Mesenchymal stem cell (in vitro differentiated cells and primary cell): ENCODE measurements around the gene TATDN3. TPM values are rescaled to one million over a fixed set of nuclear protein-coding genes. Genes with fewer than 3 reads are reported as not detected.

Source experiments
- DNase-seq: peaks from one replicate; pipeline ENCODE4 v3.0.0-alpha.2; 2013
- H2AFZ ChIP-seq: one replicate; pipeline ENCODE4 v1.6.1; 2013; ENCODE audit warnings: low read depth, mild to moderate bottlenecking, control low read depth, inconsistent platforms, low read length, moderate library complexity
- H2AK5ac ChIP-seq: 2 replicates; pipeline ENCODE4 v1.6.1; 2013; ENCODE audit warnings: low read length, moderate library complexity, mild to moderate bottlenecking, inconsistent platforms; ENCODE audit not compliant: severe bottlenecking
- H2BK120ac ChIP-seq: one replicate; pipeline ENCODE4 v1.6.1; 2013; ENCODE audit warnings: low read depth, mild to moderate bottlenecking, inconsistent platforms, low read length, moderate library complexity
- H2BK12ac ChIP-seq, 2 experiments: one replicate each; pipeline ENCODE4 v1.6.1; 2013; ENCODE audit warnings: inconsistent platforms in 2 of 2, low read length in 2 of 2, mild to moderate bottlenecking in 2 of 2, moderate library complexity in 2 of 2, control low read depth in 1 of 2
- H2BK15ac ChIP-seq: one replicate; pipeline ENCODE4 v1.6.1; 2013; ENCODE audit warnings: mild to moderate bottlenecking, low read depth, inconsistent platforms; ENCODE audit not compliant: poor library complexity, severe bottlenecking
- H2BK5ac ChIP-seq: 2 replicates; pipeline ENCODE4 v1.6.1; 2013; ENCODE audit warnings: low read depth, mild to moderate bottlenecking, low read length, control low read depth, inconsistent platforms; ENCODE audit not compliant: poor library complexity, severe bottlenecking
- H3K14ac ChIP-seq, 2 experiments: one replicate each; pipeline ENCODE4 v1.6.1; 2013; ENCODE audit warnings: inconsistent platforms in 2 of 2, low read length in 2 of 2, control low read depth in 1 of 2, mild to moderate bottlenecking in 1 of 2, moderate library complexity in 1 of 2
- H3K18ac ChIP-seq, 2 experiments: one replicate each; pipeline ENCODE4 v1.6.1; 2013; ENCODE audit warnings: inconsistent platforms in 2 of 2, low read length in 2 of 2, control low read depth in 1 of 2, low read depth in 1 of 2, mild to moderate bottlenecking in 1 of 2
- H3K23ac ChIP-seq, 2 experiments: one replicate each; pipeline ENCODE4 v1.6.1; 2013; ENCODE audit warnings: inconsistent platforms in 2 of 2, low read length in 2 of 2, mild to moderate bottlenecking in 2 of 2, moderate library complexity in 2 of 2, control low read depth in 1 of 2
- H3K27ac ChIP-seq: 2 replicates; pipeline ENCODE4 v1.5.1; 2013; ENCODE audit warnings: mild to moderate bottlenecking, moderate library complexity, low read length, control low read depth, inconsistent platforms; ENCODE audit not compliant: poor library complexity, severe bottlenecking
- H3K27me3 ChIP-seq, 2 experiments: 2 replicates each; pipeline versions ENCODE4 v1.6.1 to v1.7.0; 2013; ENCODE audit warnings: low read length in 2 of 2, mild to moderate bottlenecking in 2 of 2, moderate library complexity in 2 of 2, control low read depth in 1 of 2, inconsistent platforms in 1 of 2; ENCODE audit not compliant: control insufficient read depth in 1 of 2, insufficient read depth in 1 of 2
- H3K36me3 ChIP-seq, 2 experiments: 2 replicates each; pipeline versions ENCODE4 v1.6.1 to v1.7.0; 2013; ENCODE audit warnings: low read length in 2 of 2, control low read depth in 1 of 2, inconsistent platforms in 1 of 2, low read depth in 1 of 2, mild to moderate bottlenecking in 1 of 2; ENCODE audit not compliant: insufficient read depth in 2 of 2, control insufficient read depth in 1 of 2
- H3K4ac ChIP-seq, 2 experiments: one replicate each; pipeline ENCODE4 v1.6.1; 2013; ENCODE audit warnings: inconsistent platforms in 2 of 2, low read length in 2 of 2, mild to moderate bottlenecking in 2 of 2, moderate library complexity in 2 of 2, control low read depth in 1 of 2, low read depth in 1 of 2
- H3K4me1 ChIP-seq: 2 replicates; pipeline ENCODE4 v1.6.1; 2013; ENCODE audit warnings: low read depth, low read length, control low read depth; ENCODE audit not compliant: control insufficient read depth, insufficient read depth
- H3K4me2 ChIP-seq: 2 replicates; pipeline ENCODE4 v1.6.1; 2013; ENCODE audit warnings: low read length, mild to moderate bottlenecking, inconsistent platforms; ENCODE audit not compliant: poor library complexity, severe bottlenecking
- H3K4me3 ChIP-seq, 2 experiments: 2 replicates each; pipeline versions ENCODE4 v1.5.1 to v1.7.0; 2013; ENCODE audit warnings: low read length in 2 of 2, mild to moderate bottlenecking in 2 of 2, control low read depth in 1 of 2, low read depth in 1 of 2; ENCODE audit not compliant: insufficient read depth in 1 of 2
- H3K79me1 ChIP-seq: replicated peaks from 2 replicates; pipeline ENCODE4 v1.6.1; 2013; ENCODE audit warnings: mild to moderate bottlenecking, control low read depth, low read length, inconsistent platforms; ENCODE audit not compliant: poor library complexity, severe bottlenecking
- H3K9ac ChIP-seq: 2 replicates; pipeline ENCODE4 v1.7.0; 2013; ENCODE audit warnings: mild to moderate bottlenecking, low read length, moderate library complexity
- H3K9me3 ChIP-seq: 2 replicates; pipeline ENCODE4 v1.7.0; 2013; ENCODE audit warnings: mild to moderate bottlenecking, low read length; ENCODE audit not compliant: control insufficient read depth
- H4K8ac ChIP-seq: one replicate; pipeline ENCODE4 v1.6.1; 2013; ENCODE audit warnings: inconsistent platforms, mild to moderate bottlenecking, low read length, moderate library complexity
- H4K91ac ChIP-seq: one replicate; pipeline ENCODE4 v1.6.1; 2013; ENCODE audit warnings: mild to moderate bottlenecking, low read length, inconsistent platforms
- WGBS: methylation state at CpG from one replicate; pipeline ENCODE4 v1.1.7; 2013; ENCODE audit warnings: mixed read lengths; 5-methylcytosine and 5-hydroxymethylcytosine counted together
- polyA plus RNA-seq, 2 experiments: library from polyadenylated mRNA; stranded (reverse); fragments of 200-250 nt; gene quantifications; one replicate each; pipeline ENCODE4 v1.2.3, GENCODE V29; 2013

TATDN3 gene
- polyA plus RNA-seq (2013, experiment 1 of 2), result 8.6 TPM
- polyA plus RNA-seq (2013, experiment 2 of 2), result 8.7 TPM

- peak within 1 kb of the TSS; percentile 80 for H3K27ac ChIP-seq
- no peaks in the 10 kb centered on the region for H3K27me3 ChIP-seq
- DNase-seq, result peak; percentile 95
- H3K18ac ChIP-seq, result peak within 1 kb of the TSS; percentile 72 to 91
- no peak within 1 kb of the TSS for H2BK15ac ChIP-seq
- peak within 1 kb of the TSS; percentile 91 to 100 for H3K4me3 ChIP-seq
- peaks cover 18% of the 10 kb centered on the region for H3K79me1 ChIP-seq
- peak within 1 kb of the TSS; percentile 100 for H3K9ac ChIP-seq
- no peak within 1 kb of the TSS for H3K23ac ChIP-seq
- under 1% methylated on average over 46 of the region's 46 CpGs for WGBS
- peak within 1 kb of the TSS; percentile 20 to 86 for H3K4ac ChIP-seq
- H3K36me3 ChIP-seq, result peaks cover under 1 to 18% of the 10 kb centered on the region in 2 experiments
- H2BK5ac ChIP-seq, result no peak within 1 kb of the TSS
- H2AK5ac ChIP-seq, result no peak within 1 kb of the TSS
- H2AFZ ChIP-seq, result peak within 1 kb of the TSS; percentile 95
- H3K9me3 ChIP-seq, result no peaks in the 10 kb centered on the region
- H2BK120ac ChIP-seq, result no peak within 1 kb of the TSS
- peak within 1 kb of the TSS; percentile 89 for H4K8ac ChIP-seq
- H4K91ac ChIP-seq, result no peak within 1 kb of the TSS
- H3K4me1 ChIP-seq, result peaks cover 2% of the 10 kb centered on the region
- H2BK12ac ChIP-seq, result peak within 1 kb of the TSS in 1 of 2 experiments; percentile 83
- H3K4me2 ChIP-seq, result peak within 1 kb of the TSS; percentile 94
- H3K14ac ChIP-seq, result peak within 1 kb of the TSS in 1 of 2 experiments; percentile 97
These were observed at the start of gene TATDN3, which contains the start of gene NSL1 for GRCh38 chr1:212791676-212792395. TATDN3 (plus strand) TSS chr1:212791894; CDS start chr1:212791922, 28 bp downstream. NSL1 (minus strand) TSS chr1:212791777; CDS start chr1:212791763, 14 bp downstream.

GRCh38 chr1:212743901-212744475 is 47.7 kb upstream of the TATDN3 start:
- Histone ChIP-seq H4K8ac (no peak overlapping the region), H3K27me3 (no peaks in the 10 kb centered on the region), H3K4me1 (no peaks in the 10 kb centered on the region), H3K36me3 (peaks cover 0 to 4% of the 10 kb centered on the region in 2 experiments), H2AFZ (no peak overlapping the region), H3K27ac (no peak overlapping the region), H3K4me2 (no peak overlapping the region), H3K4me3 (no peak overlapping the region), H3K9ac (no peak overlapping the region), H2BK5ac (no peak overlapping the region), H2AK5ac (no peak overlapping the region), H3K9me3 (no peaks in the 10 kb centered on the region), H4K91ac (no peak overlapping the region), H3K4ac (no peak overlapping the region), H3K79me1 (peaks cover 15% of the 10 kb centered on the region), H2BK15ac (no peak overlapping the region), H2BK12ac (no peak overlapping the region), H2BK120ac (no peak overlapping the region), H3K18ac (no peak overlapping the region), H3K23ac (no peak overlapping the region), H3K14ac (no peak overlapping the region)
- peak; percentile 4 for DNase-seq
- WGBS, result 76% methylated on average over 4 of the region's 4 CpGs

GRCh38 chr1:212745303-212745702 is 46.4 kb upstream of the TATDN3 start:
- H3K79me1 ChIP-seq, result peaks cover 15% of the 10 kb centered on the region
- H4K8ac ChIP-seq, result no peak overlapping the region
- no peak overlapping the region for H3K9ac ChIP-seq
- H3K4me3 ChIP-seq, result no peak overlapping the region
- no peak overlapping the region for H3K14ac ChIP-seq
- no peaks in the 10 kb centered on the region for H3K9me3 ChIP-seq
- no peak overlapping the region for H3K4me2 ChIP-seq
- no peak overlapping the region for H2BK12ac ChIP-seq
- no peak overlapping the region for H2AK5ac ChIP-seq
- no peak overlapping the region for H3K4ac ChIP-seq
- no peak for DNase-seq
- no peak overlapping the region for H3K23ac ChIP-seq
- H2BK5ac ChIP-seq, result no peak overlapping the region
- H3K27ac ChIP-seq, result no peak overlapping the region
- H2AFZ ChIP-seq, result no peak overlapping the region
- no peaks in the 10 kb centered on the region for H3K4me1 ChIP-seq
- H3K18ac ChIP-seq, result no peak overlapping the region
- no peaks in the 10 kb centered on the region for H3K27me3 ChIP-seq
- H2BK120ac ChIP-seq, result no peak overlapping the region
- H2BK15ac ChIP-seq, result no peak overlapping the region
- H4K91ac ChIP-seq, result no peak overlapping the region
- peaks cover 0 to 4% of the 10 kb centered on the region in 2 experiments for H3K36me3 ChIP-seq

- Histone ChIP-seq H3K27me3 (no peaks in the 10 kb centered on the region), H3K4me3 (no peak overlapping the region), H3K36me3 (no peaks in the 10 kb centered on the region), H3K79me1 (peaks cover 15% of the 10 kb centered on the region), H3K14ac (no peak overlapping the region), H2AK5ac (no peak overlapping the region), H3K4ac (no peak overlapping the region), H3K18ac (no peak overlapping the region), H2AFZ (no peak overlapping the region), H3K9me3 (no peaks in the 10 kb centered on the region), H2BK12ac (no peak overlapping the region), H3K23ac (no peak overlapping the region), H2BK5ac (no peak overlapping the region), H2BK120ac (no peak overlapping the region), H3K9ac (no peak overlapping the region), H2BK15ac (no peak overlapping the region), H4K8ac (no peak overlapping the region), H3K4me1 (no peaks in the 10 kb centered on the region), H3K27ac (no peak overlapping the region), H4K91ac (no peak overlapping the region), H3K4me2 (no peak overlapping the region)
- WGBS, result 100% methylated on average over 1 of the region's 3 CpGs
- no peak for DNase-seq
These were observed 45.1 kb upstream of the TATDN3 start for GRCh38 chr1:212746546-212746945.
